ENCODE data around the gene CEP170. TPM values are rescaled to one million over a fixed set of nuclear protein-coding genes. Genes with fewer than 3 reads are reported as not detected.
"Not testable (repeated sequence)": the region's sequence is repeated elsewhere in the genome, so short reads cannot be mapped to it uniquely, and the experiment has no call there.

The CEP170 gene
- total RNA-seq, 1 donor from 2014 or later = 164 TPM

DNA sequence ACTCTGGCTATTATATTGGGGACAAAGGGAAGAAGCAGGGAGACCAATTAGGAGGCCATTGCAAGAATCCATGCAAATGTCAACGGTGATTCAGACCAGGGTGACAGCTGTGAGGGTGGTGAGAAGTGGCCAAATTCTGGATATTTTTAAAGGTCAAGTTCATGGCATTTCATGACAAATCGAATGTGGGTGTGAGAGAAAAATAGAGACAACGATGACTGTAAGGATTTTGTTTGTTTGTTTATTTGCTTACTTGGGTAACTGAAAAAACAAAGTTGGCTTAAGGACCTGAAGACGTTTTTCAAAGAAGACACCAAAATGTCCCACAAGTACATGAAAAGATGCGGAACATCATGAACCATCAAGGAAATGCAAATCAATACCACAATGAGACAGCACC is 150.6 kb downstream of the CEP170 start:
- not testable (repeated sequence) for H3K9me3 ChIP-seq (ENCODE audit: insufficient read depth, low read depth, low read length); H4K20me1 ChIP-seq (ENCODE audit: insufficient read depth, low read length); H3K4me3 ChIP-seq (ENCODE audit: insufficient read depth, low read depth, low read length); DNase-seq (ENCODE audit: low read depth); H3K9ac ChIP-seq (ENCODE audit: low read length); H3K79me2 ChIP-seq (ENCODE audit: insufficient read depth, low read length); H2AFZ ChIP-seq (ENCODE audit: low read depth, low read length); H3K36me3 Mint-ChIP-seq (ENCODE audit: low read depth, unreplicated experiment); H3K27ac Mint-ChIP-seq (ENCODE audit: unreplicated experiment); H3K4me2 ChIP-seq (ENCODE audit: low read length); H3K36me3 ChIP-seq (ENCODE audit: insufficient read depth, low read length); H3K4me3 Mint-ChIP-seq (ENCODE audit: unreplicated experiment); H3K27ac ChIP-seq (ENCODE audit: low read depth, low read length); H3K9me3 Mint-ChIP-seq (ENCODE audit: unreplicated experiment); H3K4me1 ChIP-seq (ENCODE audit: insufficient read depth, low read length); H3K27me3 Mint-ChIP-seq (ENCODE audit: low read depth, unreplicated experiment); H3K27me3 ChIP-seq (ENCODE audit: insufficient read depth, low read length); FAIRE-seq
- H3K4me1 Mint-ChIP-seq (ENCODE audit: low read depth, unreplicated experiment) = peaks cover 11% of the 10 kb centered on the region

DNA sequence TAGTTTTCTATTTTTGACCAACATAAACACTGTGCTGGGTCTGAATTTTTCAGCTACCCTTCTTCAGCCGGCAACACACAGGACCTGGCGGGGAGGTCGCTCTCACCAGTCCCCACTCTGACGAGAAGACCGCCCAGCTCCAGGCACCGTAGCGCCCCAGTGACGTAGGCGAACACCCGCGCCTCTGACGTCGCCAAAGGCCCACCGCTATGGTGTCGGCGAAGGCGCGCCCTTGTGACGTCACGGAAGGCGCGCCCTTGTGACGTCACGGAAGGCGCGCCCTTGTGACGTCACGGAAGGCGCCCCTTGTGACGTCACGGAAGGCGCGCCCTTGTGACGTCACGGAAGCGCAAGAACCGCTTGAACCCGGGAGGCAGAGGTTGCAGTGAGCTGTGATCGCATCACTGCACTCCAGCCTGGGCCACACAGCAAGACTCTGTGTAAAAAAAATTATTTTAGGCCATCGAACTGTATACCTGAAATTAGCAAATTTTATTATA is 153.5 kb downstream of the CEP170 start:
- Histone ChIP-seq H3K9ac (ENCODE audit: low read length) (peak overlapping the region; percentile 48), H2AFZ (ENCODE audit: low read depth, low read length) (peak overlapping the region; percentile 83), H3K4me2 (ENCODE audit: low read length) (peak overlapping the region; percentile 70), H3K4me3 (ENCODE audit: insufficient read depth, low read depth, low read length) (peak overlapping the region; percentile 49)
- H3K4me3 Mint-ChIP-seq (ENCODE audit: unreplicated experiment); H3K79me2 ChIP-seq (ENCODE audit: insufficient read depth, low read length); DNase-seq (ENCODE audit: low read depth); H4K20me1 ChIP-seq (ENCODE audit: insufficient read depth, low read length); H3K27ac ChIP-seq (ENCODE audit: low read depth, low read length); FAIRE-seq; H3K9me3 Mint-ChIP-seq (ENCODE audit: unreplicated experiment); H3K9me3 ChIP-seq (ENCODE audit: insufficient read depth, low read depth, low read length); H3K36me3 ChIP-seq (ENCODE audit: insufficient read depth, low read length); H3K36me3 Mint-ChIP-seq (ENCODE audit: low read depth, unreplicated experiment); H3K27me3 Mint-ChIP-seq (ENCODE audit: low read depth, unreplicated experiment); H3K27ac Mint-ChIP-seq (ENCODE audit: unreplicated experiment); H3K4me1 ChIP-seq (ENCODE audit: insufficient read depth, low read length); H3K27me3 ChIP-seq (ENCODE audit: insufficient read depth, low read length): not testable (repeated sequence)
- H3K4me1 Mint-ChIP-seq (ENCODE audit: low read depth, unreplicated experiment) = peaks cover 11% of the 10 kb centered on the region

- H3K36me3 Mint-ChIP-seq (ENCODE audit: low read depth, unreplicated experiment); H3K9me3 ChIP-seq (ENCODE audit: insufficient read depth, low read depth, low read length); FAIRE-seq; H2AFZ ChIP-seq (ENCODE audit: low read depth, low read length); H3K27me3 Mint-ChIP-seq (ENCODE audit: low read depth, unreplicated experiment); H3K4me1 ChIP-seq (ENCODE audit: insufficient read depth, low read length); H3K4me3 ChIP-seq (ENCODE audit: insufficient read depth, low read depth, low read length); H3K27ac ChIP-seq (ENCODE audit: low read depth, low read length); H3K4me3 Mint-ChIP-seq (ENCODE audit: unreplicated experiment); H3K36me3 ChIP-seq (ENCODE audit: insufficient read depth, low read length); H4K20me1 ChIP-seq (ENCODE audit: insufficient read depth, low read length); H3K4me1 Mint-ChIP-seq (ENCODE audit: low read depth, unreplicated experiment); H3K9me3 Mint-ChIP-seq (ENCODE audit: unreplicated experiment); H3K9ac ChIP-seq (ENCODE audit: low read length); H3K27ac Mint-ChIP-seq (ENCODE audit: unreplicated experiment); H3K79me2 ChIP-seq (ENCODE audit: insufficient read depth, low read length); H3K27me3 ChIP-seq (ENCODE audit: insufficient read depth, low read length); H3K4me2 ChIP-seq (ENCODE audit: low read length): not testable (repeated sequence)
- DNase-seq (ENCODE audit: low read depth) = peak; percentile 1
Measured at GRCh38 chr1:243087368-243087767, 167.7 kb downstream of the CEP170 start.

Other genes starting within 250 kb of the CEP170 start
- gene SDCCAG8, start 760 bp upstream of the CEP170 start, total RNA-seq = 24.5 and 25.4 TPM in 2 replicates

All from astrocyte (in vitro differentiated cells and primary cell).